Gastrocnemius medialis (tissue), 4 donors: ENCODE measurements around the gene HOXB2. TPM values are rescaled to one million over a fixed set of nuclear protein-coding genes. Genes with fewer than 3 reads are reported as not detected.

ENCODE experiments used
- ATAC-seq, 2 donors: fragments of 150-250 bp; one replicate each; pipeline ENCODE4 v1.9.1; 2016
- DNase-seq, 2 donors: peaks; one replicate each; pipeline ENCODE4 v3.0.0-alpha.2; 2019
- H3K27ac ChIP-seq, 4 donors: fragments of 200-600 bp; sonication (generic); 1 replicate in 1 of 4; 2 replicates in 3 of 4; pipeline ENCODE4 v1.5.1; 2016 to 2018; ENCODE audit warnings: mild to moderate bottlenecking in 2 of 4, moderate library complexity in 1 of 4
- H3K27me3 ChIP-seq, 3 donors: fragments of 200-600 bp; sonication (generic) in 2 of 3; 1 replicate in 1 of 3; 2 replicates in 2 of 3; pipeline versions ENCODE4 v1.5.1 to v1.6.0; 2016 to 2019; ENCODE audit warnings: mild to moderate bottlenecking in 1 of 3, moderate library complexity in 1 of 3
- H3K36me3 ChIP-seq, 2 donors: fragments of 200-600 bp; sonication (generic) in 1 of 2; one replicate each; pipeline ENCODE4 v1.5.1; 2017 to 2018
- H3K4me1 ChIP-seq, 2 donors: fragments of 200-600 bp; sonication (generic) in 1 of 2; one replicate each; pipeline ENCODE4 v1.5.1; 2016 to 2017; ENCODE audit warnings: mild to moderate bottlenecking in 2 of 2
- H3K4me3 ChIP-seq, 4 donors: fragments of 200-600 bp; sonication (generic) in 3 of 4; 1 replicate in 1 of 4; 2 replicates in 3 of 4; pipeline ENCODE4 v1.5.1; 2016 to 2019; ENCODE audit warnings: mild to moderate bottlenecking in 2 of 4
- H3K9me3 ChIP-seq, 3 donors: fragments of 200-600 bp; sonication (generic) in 2 of 3; 1 replicate in 1 of 3; 2 replicates in 2 of 3; pipeline ENCODE4 v1.5.1; 2016 to 2019
- POLR2A ChIP-seq, 2 donors: fragments of 450-650 bp; IDR thresholded peaks; one replicate each; pipeline ENCODE4 v1.6.1; 2017; ENCODE audit warnings: antibody characterized with exemption in 2 of 2, mild to moderate bottlenecking in 2 of 2, moderate library complexity in 2 of 2
- in situ Hi-C, 4 donors: fragments of 200-750 bp; cut with MboI; loops; one replicate each; pipeline versions ENCODE4 v1.15.0 to v1.8.0; 2017; ENCODE audit warnings: low sequenced_read_pairs in 4 of 4
- intact Hi-C: fragments of 100-400 bp; cut with DNase I; formaldehyde crosslinking; loops from one replicate; pipeline ENCODE4 v1.15.1; 2023; ENCODE audit warnings: low total_unique reads
- total RNA-seq, 4 donors: library from RNA; depleted of rRNA; stranded (reverse); fragments of >200 nt; gene quantifications; one replicate each; pipeline versions ENCODE4 v1.1.0 to v1.2.3, GENCODE V29; 2016
- TF ChIP-seq, protein P1 (sequence below), 5 experiments: fragments of 450-650 bp in 3 of 5; fragments of 200-600 bp in 2 of 5; sonication (generic) in 2 of 5; IDR thresholded peaks in 4 of 5; conservative IDR thresholded peaks in 1 of 5; 1 replicate in 4 of 5; 2 replicates in 1 of 5; pipeline ENCODE4 v1.5.1; 2016 to 2019; ENCODE audit warnings: antibody characterized with exemption in 5 of 5, mild to moderate bottlenecking in 3 of 5, moderate library complexity in 3 of 5

HOXB2 gene
- total RNA-seq, 4 donors from 2014 or later = 4.1 to 22.1 (median 10.4) TPM

DNA sequence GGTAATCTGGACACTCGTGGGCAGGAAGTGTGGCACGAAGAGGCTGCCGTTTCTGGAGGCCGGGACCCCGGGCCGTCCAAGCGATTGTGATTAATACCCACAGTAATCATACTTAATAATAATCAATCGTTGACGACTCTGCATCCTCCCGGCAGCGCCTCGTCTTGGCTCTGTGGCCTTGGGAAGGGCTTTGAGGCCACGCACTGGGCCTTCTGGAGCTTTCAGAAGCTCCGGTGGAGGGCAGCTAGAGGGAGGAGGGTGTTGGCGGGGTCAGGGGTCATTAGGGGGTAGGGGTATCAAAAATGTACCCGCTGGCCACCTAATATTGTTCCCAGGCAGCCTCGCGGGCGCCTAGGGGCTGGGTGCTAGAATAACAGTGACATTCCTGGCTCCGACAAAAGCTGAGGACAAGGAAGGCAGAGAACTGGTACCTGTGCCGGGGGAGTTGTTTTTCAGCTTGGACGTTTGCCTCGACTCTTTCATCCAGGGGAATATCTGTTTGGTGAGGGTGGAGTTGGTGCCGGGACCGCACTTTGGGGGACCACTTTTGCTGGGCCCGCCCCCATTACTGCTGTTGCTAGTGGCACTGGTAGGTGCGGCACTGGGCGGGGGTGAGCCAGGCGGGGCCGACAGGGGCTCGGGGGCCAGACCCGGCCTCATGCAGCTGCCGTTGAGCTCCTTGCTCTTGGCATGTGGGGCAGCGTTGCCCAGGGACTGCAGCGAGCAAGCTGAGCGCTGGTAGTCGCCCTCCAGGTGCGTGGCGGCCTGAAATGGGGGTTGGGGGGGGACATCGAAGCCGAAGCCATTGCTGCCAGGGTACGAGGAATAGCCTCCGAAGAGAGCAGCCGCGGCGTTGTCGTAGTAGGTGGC is 6.9 kb upstream of the HOXB2 start:
- in situ Hi-C loops = no loop called here
- TF ChIP-seq POLR2A (IDR thresholded peaks at IDR 0.05) = no peak
- TF ChIP-seq, protein P1, sequence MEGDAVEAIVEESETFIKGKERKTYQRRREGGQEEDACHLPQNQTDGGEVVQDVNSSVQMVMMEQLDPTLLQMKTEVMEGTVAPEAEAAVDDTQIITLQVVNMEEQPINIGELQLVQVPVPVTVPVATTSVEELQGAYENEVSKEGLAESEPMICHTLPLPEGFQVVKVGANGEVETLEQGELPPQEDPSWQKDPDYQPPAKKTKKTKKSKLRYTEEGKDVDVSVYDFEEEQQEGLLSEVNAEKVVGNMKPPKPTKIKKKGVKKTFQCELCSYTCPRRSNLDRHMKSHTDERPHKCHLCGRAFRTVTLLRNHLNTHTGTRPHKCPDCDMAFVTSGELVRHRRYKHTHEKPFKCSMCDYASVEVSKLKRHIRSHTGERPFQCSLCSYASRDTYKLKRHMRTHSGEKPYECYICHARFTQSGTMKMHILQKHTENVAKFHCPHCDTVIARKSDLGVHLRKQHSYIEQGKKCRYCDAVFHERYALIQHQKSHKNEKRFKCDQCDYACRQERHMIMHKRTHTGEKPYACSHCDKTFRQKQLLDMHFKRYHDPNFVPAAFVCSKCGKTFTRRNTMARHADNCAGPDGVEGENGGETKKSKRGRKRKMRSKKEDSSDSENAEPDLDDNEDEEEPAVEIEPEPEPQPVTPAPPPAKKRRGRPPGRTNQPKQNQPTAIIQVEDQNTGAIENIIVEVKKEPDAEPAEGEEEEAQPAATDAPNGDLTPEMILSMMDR (IDR thresholded peaks at IDR 0.05 in 4 of 5, conservative IDR thresholded peaks at IDR 0.05 in 1 of 5) = no peak
- no peaks in the 10 kb centered on the region for H3K9me3 ChIP-seq
- DNase-seq = no peak
- H3K4me3 ChIP-seq = no peak overlapping the region
- intact Hi-C loops = no loop called here
- H3K27me3 ChIP-seq = peaks cover 15 to 30% (median 19%) of the 10 kb centered on the region in 3 donors
- no peaks in the 10 kb centered on the region for H3K36me3 ChIP-seq
- peak overlapping the region in 2 of 4 donors; percentile 20 to 24 for H3K27ac ChIP-seq
- ATAC-seq = no peak
- H3K4me1 ChIP-seq = peaks cover 4 to 25% of the 10 kb centered on the region in 2 donors

DNA sequence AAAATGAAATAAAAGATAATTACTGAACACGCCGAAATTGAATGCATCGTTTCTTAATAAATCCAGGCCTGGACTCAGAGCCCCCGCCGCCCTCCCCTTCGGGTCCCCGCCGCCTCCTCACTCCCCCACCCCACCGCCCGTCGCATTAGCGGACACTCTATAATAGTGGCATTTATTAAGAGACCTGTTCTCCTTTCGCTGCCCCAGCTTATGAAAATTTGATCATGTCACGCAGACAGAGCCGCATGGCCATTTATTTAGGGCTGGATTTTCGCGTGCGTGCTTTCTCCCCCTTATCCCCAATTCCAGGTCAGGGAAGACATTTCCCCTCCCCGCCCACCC is 6.3 kb upstream of the HOXB2 start:
- ATAC-seq = no peak
- Histone ChIP-seq H3K27ac (no peak overlapping the region), H3K9me3 (no peaks in the 10 kb centered on the region), H3K27me3 (peaks cover 15 to 30% (median 16%) of the 10 kb centered on the region in 3 donors), H3K4me3 (no peak overlapping the region), H3K4me1 (peaks cover 4 to 27% of the 10 kb centered on the region in 2 donors), H3K36me3 (no peaks in the 10 kb centered on the region)
- in situ Hi-C loops = no loop called here
- TF ChIP-seq POLR2A (IDR thresholded peaks at IDR 0.05) = no peak
- TF ChIP-seq, protein P1 (IDR thresholded peaks at IDR 0.05 in 4 of 5, conservative IDR thresholded peaks at IDR 0.05 in 1 of 5) = no peak
- DNase-seq = no peak
- intact Hi-C loops = no loop called here

DNA sequence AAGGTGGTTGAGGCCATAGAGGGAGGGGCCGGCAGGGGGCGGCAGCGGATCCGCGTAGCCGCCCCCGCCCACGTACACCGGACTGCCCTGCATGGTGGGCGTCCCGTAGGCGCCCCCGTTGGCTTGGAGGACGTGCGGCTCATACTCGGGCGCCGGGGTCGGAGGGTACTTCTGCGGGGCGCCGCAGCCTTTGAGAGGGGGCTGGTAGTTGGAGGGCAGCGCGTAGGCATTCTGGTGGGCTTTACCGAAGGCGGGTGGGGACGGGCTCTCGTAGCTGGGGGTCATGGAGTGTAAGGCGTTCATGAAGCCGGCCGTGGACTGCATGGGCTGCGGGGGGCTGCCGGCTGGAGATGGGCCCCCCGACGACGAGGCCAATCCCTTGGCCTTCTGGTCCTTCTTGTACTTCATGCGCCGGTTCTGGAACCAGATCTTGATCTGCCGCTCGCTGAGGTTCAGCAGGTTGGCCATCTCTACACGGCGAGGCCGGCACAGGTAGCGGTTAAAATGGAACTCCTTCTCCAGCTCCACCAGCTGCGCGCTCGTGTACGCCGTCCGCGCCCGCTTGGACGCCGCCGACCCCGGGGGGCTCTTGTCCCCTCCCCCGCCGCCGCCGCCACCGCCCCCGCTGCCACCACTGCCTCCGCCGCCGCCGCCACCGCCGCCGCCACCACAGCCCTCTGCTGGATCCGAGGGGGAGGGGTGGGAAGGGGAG is 5.7 kb upstream of the HOXB2 start:
- H3K4me3 ChIP-seq = no peak overlapping the region
- peaks cover 13 to 27% (median 15%) of the 10 kb centered on the region in 3 donors for H3K27me3 ChIP-seq
- in situ Hi-C loops (no loop called here), intact Hi-C loops (no loop called here)
- no peaks in the 10 kb centered on the region for H3K36me3 ChIP-seq
- no peaks in the 10 kb centered on the region for H3K9me3 ChIP-seq
- TF ChIP-seq POLR2A (IDR thresholded peaks at IDR 0.05) = no peak
- TF ChIP-seq, protein P1 (IDR thresholded peaks at IDR 0.05 in 4 of 5, conservative IDR thresholded peaks at IDR 0.05 in 1 of 5) = no peak
- H3K27ac ChIP-seq = no peak overlapping the region
- peaks cover 4 to 25% of the 10 kb centered on the region in 2 donors for H3K4me1 ChIP-seq
- DNase-seq (no peak), ATAC-seq (no peak)

DNA sequence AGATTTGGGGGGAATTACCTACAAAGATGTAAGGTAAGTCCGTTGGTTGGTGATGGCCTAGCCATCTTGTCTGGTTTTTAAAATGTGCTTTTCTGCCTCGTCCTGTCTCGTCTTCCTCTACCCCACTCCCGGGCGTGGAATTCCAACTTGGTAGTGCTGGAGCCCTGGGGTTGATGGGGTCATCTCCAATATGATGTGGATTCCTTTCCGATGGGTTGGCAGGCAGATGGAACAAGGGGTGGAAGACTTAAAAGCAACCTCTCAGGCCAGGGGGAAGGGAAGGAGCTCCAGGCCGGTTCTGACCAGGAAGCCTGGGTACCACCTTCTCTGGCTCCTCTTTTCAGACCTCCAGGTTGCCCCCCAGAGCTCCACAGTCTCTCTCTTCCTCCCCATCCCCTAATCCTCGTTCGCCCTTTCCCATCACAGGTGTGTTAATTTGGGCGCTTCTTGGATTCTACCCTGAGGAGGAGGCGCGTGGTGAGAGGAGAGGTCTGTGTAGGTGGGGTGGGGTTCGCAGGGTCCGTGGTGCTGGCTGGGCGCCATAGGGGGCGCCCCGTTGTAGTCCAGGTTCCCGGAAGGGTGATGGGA is 5.1 kb upstream of the HOXB2 start:
- in situ Hi-C loops = no loop called here
- intact Hi-C loops = no loop called here
- H3K36me3 ChIP-seq = no peaks in the 10 kb centered on the region
- TF ChIP-seq POLR2A (IDR thresholded peaks at IDR 0.05) = no peak
- TF ChIP-seq, protein P1 (IDR thresholded peaks at IDR 0.05 in 4 of 5, conservative IDR thresholded peaks at IDR 0.05 in 1 of 5) = no peak
- H3K4me3 ChIP-seq = no peak overlapping the region
- H3K9me3 ChIP-seq = no peaks in the 10 kb centered on the region
- H3K27me3 ChIP-seq = peaks cover 11 to 25% (median 15%) of the 10 kb centered on the region in 3 donors
- H3K27ac ChIP-seq = no peak overlapping the region
- no peak for DNase-seq
- peaks cover 4 to 32% of the 10 kb centered on the region in 2 donors for H3K4me1 ChIP-seq
- no peak for ATAC-seq
